Left lung (tissue), 10 donors: Measurements from ENCODE around the gene ZNF121. TPM values are rescaled to one million over a fixed set of nuclear protein-coding genes. Genes with fewer than 3 reads are reported as not detected.

Experiments used
- ATAC-seq: fragments of 200-7000 bp; cut with Tn5 transposase; one replicate; pipeline ENCODE4 v1.9.1; 2020; ENCODE audit warnings: moderate library complexity
- DNase-seq, 4 donors: peaks; one replicate each; pipeline ENCODE4 v3.0.0-alpha.2; 2013 to 2020
- H3K27ac ChIP-seq, 2 donors: fragments of 200-600 bp; sonication (generic) in 1 of 2; one replicate each; pipeline versions ENCODE4 v1.5.0 to v1.8.0; 2020 to 2021
- H3K27me3 ChIP-seq, 2 donors: fragments of 200-600 bp; sonication (generic) in 1 of 2; one replicate each; pipeline versions ENCODE4 v1.5.0 to v1.8.0; 2020 to 2021
- H3K36me3 ChIP-seq, 2 donors: fragments of 200-600 bp; sonication (generic) in 1 of 2; one replicate each; pipeline versions ENCODE4 v1.5.0 to v1.8.0; 2020 to 2021
- H3K4me1 ChIP-seq, 2 donors: fragments of 200-600 bp; one replicate each; pipeline ENCODE4 v1.8.0; 2021
- H3K4me3 ChIP-seq, 2 donors: fragments of 200-600 bp; sonication (generic) in 1 of 2; one replicate each; pipeline versions ENCODE4 v1.5.0 to v1.8.0; 2020 to 2021; ENCODE audit warnings: mild to moderate bottlenecking in 1 of 2
- H3K9me3 ChIP-seq, 2 donors: fragments of 200-600 bp; sonication (generic) in 1 of 2; one replicate each; pipeline versions ENCODE4 v1.5.0 to v1.8.0; 2020 to 2021
- intact Hi-C, 2 donors: fragments of 100-400 bp; cut with DNase I; formaldehyde crosslinking; loops; one replicate each; pipeline versions ENCODE4 v1.11.2 to v1.14.2; 2022
- polyA plus RNA-seq, 6 donors: library from polyadenylated mRNA; unstranded; fragments of 120-200 nt; gene quantifications; one replicate each; pipeline ENCODE4 v1.2.1, GENCODE V29; 2013; ENCODE audit not compliant: insufficient read length in 6 of 6
- total RNA-seq, 2 donors: library from RNA; stranded (reverse); fragmentation: NEBNext Ultra II Directional; extraction: Animal tissue kit (Norgen Biotek cat#: 25700); gene quantifications; one replicate each; pipeline ENCODE4 v1.2.1, GENCODE V29; 2021
- TF ChIP-seq, protein P1 (sequence below), 2 donors: fragments of 200-600 bp; sonication (generic) in 1 of 2; IDR thresholded peaks; one replicate each; pipeline versions ENCODE4 v1.5.0 to v1.8.0; 2021; ENCODE audit warnings: antibody characterized with exemption in 2 of 2
- donor health status: DM: no; HTN: yes; CAD: no.
- donor health status: DM: no; HTN: no; CAD: no.

The ZNF121 gene
- total and polyA plus RNA-seq, 8 donors: 22.4 to 37.3 (median 27.7) TPM

GRCh38 chr19:9523885-9524474 lies 60.3 kb downstream of the ZNF121 start:
- Histone ChIP-seq H3K27ac (no peak overlapping the region), H3K36me3 (peaks cover 5 to 56% of the 10 kb centered on the region in 2 donors), H3K9me3 (peaks cover 30 to 99% of the 10 kb centered on the region in 2 donors), H3K4me3 (no peak overlapping the region), H3K4me1 (no peaks in the 10 kb centered on the region), H3K27me3 (no peaks in the 10 kb centered on the region)
- intact Hi-C loops: no loop called here
- no peak for ATAC-seq
- DNase-seq: no peak
- TF ChIP-seq, protein P1, sequence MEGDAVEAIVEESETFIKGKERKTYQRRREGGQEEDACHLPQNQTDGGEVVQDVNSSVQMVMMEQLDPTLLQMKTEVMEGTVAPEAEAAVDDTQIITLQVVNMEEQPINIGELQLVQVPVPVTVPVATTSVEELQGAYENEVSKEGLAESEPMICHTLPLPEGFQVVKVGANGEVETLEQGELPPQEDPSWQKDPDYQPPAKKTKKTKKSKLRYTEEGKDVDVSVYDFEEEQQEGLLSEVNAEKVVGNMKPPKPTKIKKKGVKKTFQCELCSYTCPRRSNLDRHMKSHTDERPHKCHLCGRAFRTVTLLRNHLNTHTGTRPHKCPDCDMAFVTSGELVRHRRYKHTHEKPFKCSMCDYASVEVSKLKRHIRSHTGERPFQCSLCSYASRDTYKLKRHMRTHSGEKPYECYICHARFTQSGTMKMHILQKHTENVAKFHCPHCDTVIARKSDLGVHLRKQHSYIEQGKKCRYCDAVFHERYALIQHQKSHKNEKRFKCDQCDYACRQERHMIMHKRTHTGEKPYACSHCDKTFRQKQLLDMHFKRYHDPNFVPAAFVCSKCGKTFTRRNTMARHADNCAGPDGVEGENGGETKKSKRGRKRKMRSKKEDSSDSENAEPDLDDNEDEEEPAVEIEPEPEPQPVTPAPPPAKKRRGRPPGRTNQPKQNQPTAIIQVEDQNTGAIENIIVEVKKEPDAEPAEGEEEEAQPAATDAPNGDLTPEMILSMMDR (IDR thresholded peaks at IDR 0.05): no peak

Other genes starting within 250 kb of the ZNF121 start
- 1 to 10 TPM; 1.6 to 2.6 TPM for gene ZNF177, start 221.5 kb downstream of the ZNF121 start, total RNA-seq
- 10 to 100 TPM; 11.8 to 15.5 (median 13.7) TPM for gene ZNF177, start 221.5 kb downstream of the ZNF121 start, polyA plus RNA-seq
- gene ZNF266, start 148.9 kb downstream of the ZNF121 start, total RNA-seq: 10 to 100 TPM; 15.4 to 16.2 TPM
- gene ZNF266, start 148.9 kb downstream of the ZNF121 start, polyA plus RNA-seq: 10 to 100 TPM; 31.1 to 97.1 (median 55.1) TPM
- gene ZNF560, start 85.9 kb downstream of the ZNF121 start, total RNA-seq: under 1 TPM; 0.13 to 0.15 TPM
- under 1 TPM; 0.14 to 0.59 (median 0.25) TPM for gene ZNF560, start 85.9 kb downstream of the ZNF121 start, polyA plus RNA-seq
- 10 to 100 TPM; 16.1 to 18.3 TPM for gene ZNF426, start 45.9 kb downstream of the ZNF121 start, total RNA-seq
- gene ZNF426, start 45.9 kb downstream of the ZNF121 start, polyA plus RNA-seq: 10 to 100 TPM; 20.2 to 27.1 (median 22.7) TPM
- gene ZNF561, start 36.7 kb upstream of the ZNF121 start, total RNA-seq: 10 to 100 TPM; 40.1 to 43.9 TPM
- 10 to 100 TPM; 53.3 to 73.4 (median 63.1) TPM for gene ZNF561, start 36.7 kb upstream of the ZNF121 start, polyA plus RNA-seq
- 10 to 100 TPM; 33.7 to 36.4 TPM for gene ZNF562, start 90.6 kb upstream of the ZNF121 start, total RNA-seq
- gene ZNF562, start 90.6 kb upstream of the ZNF121 start, polyA plus RNA-seq: 10 to 100 TPM; 25.4 to 27.8 (median 27.3) TPM
- gene ZNF846, start 184.2 kb upstream of the ZNF121 start, total RNA-seq: 10 to 100 TPM; 13.2 to 13.3 TPM
- 10 to 100 TPM; 32.2 to 46.2 (median 39.5) TPM for gene ZNF846, start 184.2 kb upstream of the ZNF121 start, polyA plus RNA-seq
- 10 to 100 TPM; 22.3 to 23.5 TPM for gene FBXL12, start 234.6 kb upstream of the ZNF121 start, total RNA-seq
- 10 to 100 TPM; 32.3 to 40.5 (median 35.6) TPM for gene FBXL12, start 234.6 kb upstream of the ZNF121 start, polyA plus RNA-seq
- 100 to 1,000 TPM; 260 to 301 TPM for gene UBL5, start 243.4 kb upstream of the ZNF121 start, total RNA-seq
- 100 to 1,000 TPM; 220 to 251 (median 235) TPM for gene UBL5, start 243.4 kb upstream of the ZNF121 start, polyA plus RNA-seq